SW480 (cell line): ENCODE data around the gene GRB10.
"Not testable (repeated sequence)": the region's sequence is repeated elsewhere in the genome, so short reads cannot be mapped to it uniquely, and the experiment has no call there.

ENCODE experiments used
- DNase-seq: peaks from one replicate; pipeline ENCODE4 v3.0.0-alpha.2; 2016; ENCODE audit warnings: low spot score

The GRB10 gene

GRCh38 chr7:50778189-50778588 is 4.5 kb downstream of the GRB10 start:
- no peak for DNase-seq

- DNase-seq, result no peak
Observed at GRCh38 chr7:50775836-50776235, 6.9 kb downstream of the GRB10 start.

GRCh38 chr7:50775231-50775630 is 7.5 kb downstream of the GRB10 start:
- DNase-seq, result no peak

GRCh38 chr7:50774319-50774718 is 8.4 kb downstream of the GRB10 start:
- DNase-seq, result no peak

- not testable (repeated sequence) for DNase-seq
Observed at GRCh38 chr7:50773071-50773470, 9.6 kb downstream of the GRB10 start.

- no peak for DNase-seq
Observed at GRCh38 chr7:50771120-50772002, 11.3 kb downstream of the GRB10 start.

GRCh38 chr7:50768485-50769474 is 13.9 kb downstream of the GRB10 start:
- no peak for DNase-seq

GRCh38 chr7:50766849-50767207 is 15.9 kb downstream of the GRB10 start:
- DNase-seq, result no peak

GRCh38 chr7:50766106-50766848 is 16.4 kb downstream of the GRB10 start:
- DNase-seq, result no peak

- DNase-seq, result no peak
Observed at GRCh38 chr7:50762337-50762736, 20.4 kb downstream of the GRB10 start.

GRCh38 chr7:50761713-50762112 is 21.0 kb downstream of the GRB10 start:
- DNase-seq, result no peak

GRCh38 chr7:50757703-50758390 is 24.8 kb downstream of the GRB10 start:
- DNase-seq, result no peak

GRCh38 chr7:50756180-50756579 is 26.5 kb downstream of the GRB10 start:
- no peak for DNase-seq

GRCh38 chr7:50754684-50755083 is 28.0 kb downstream of the GRB10 start:
- DNase-seq, result no peak

GRCh38 chr7:50754241-50754640 is 28.5 kb downstream of the GRB10 start:
- DNase-seq, result no peak

GRCh38 chr7:50752422-50752821 is 30.3 kb downstream of the GRB10 start:
- no peak for DNase-seq

- no peak for DNase-seq
Observed at GRCh38 chr7:50751146-50751545, 31.6 kb downstream of the GRB10 start.

GRCh38 chr7:50749896-50750295 is 32.8 kb downstream of the GRB10 start:
- no peak for DNase-seq

GRCh38 chr7:50748472-50748871 is 34.2 kb downstream of the GRB10 start:
- DNase-seq, result no peak

GRCh38 chr7:50745835-50746234 is 36.9 kb downstream of the GRB10 start:
- DNase-seq, result no peak

GRCh38 chr7:50745336-50745735 is 37.4 kb downstream of the GRB10 start:
- DNase-seq, result no peak

GRCh38 chr7:50743893-50744292 is 38.8 kb downstream of the GRB10 start:
- no peak for DNase-seq
